ENCODE results near the gene SETD1A.
A peak's percentile ranks its signal among the peaks of the same experiment; 100 is the strongest.

The SETD1A gene

DNA sequence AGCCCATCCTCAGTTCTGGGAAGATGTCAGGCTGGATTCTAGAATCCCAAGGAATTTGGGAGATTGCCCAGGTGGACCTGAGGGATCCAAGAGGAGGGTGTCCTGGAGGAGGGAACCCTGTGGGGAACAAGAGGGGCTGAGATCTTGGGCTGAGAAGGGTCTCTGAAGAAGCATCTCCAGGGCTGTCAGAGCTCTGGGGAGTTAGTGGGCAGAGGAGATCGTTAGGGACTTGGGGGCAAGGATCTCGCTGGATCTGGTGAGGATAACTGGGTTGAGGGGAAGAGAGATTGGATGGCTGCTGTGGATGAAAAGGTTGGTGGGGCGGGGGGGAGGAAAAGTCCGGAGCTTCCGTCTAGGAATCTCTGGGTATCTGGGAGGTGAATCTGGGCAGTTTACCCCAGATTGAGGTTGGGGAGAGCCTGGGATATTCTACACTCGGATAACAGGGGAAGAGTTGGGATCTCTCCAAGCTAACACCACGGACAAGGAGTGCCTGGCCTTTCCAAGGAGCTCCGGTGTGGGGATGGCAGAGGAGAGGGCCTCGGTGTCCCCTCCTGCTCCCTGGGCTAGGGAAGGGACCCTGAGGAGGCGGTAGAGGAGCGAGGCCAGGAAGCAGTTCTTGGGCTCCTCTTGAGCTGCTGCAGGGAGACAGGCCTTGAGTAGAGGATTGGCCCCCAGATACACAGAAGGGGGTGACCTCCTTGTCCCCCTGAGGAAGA, 32.5 kb upstream of the SETD1A start:
- H3K27ac ChIP-seq, result peak overlapping the region; percentile 94
- ChIA-PET POLR2A (ENCODE audit: low non-redundant PET) (no interaction called here), CTCF (interaction anchor here (2.0 to 2.4 kb wide), 2 partner anchors 17 to 80 kb away, joined by 5 to 13 read pairs; no protein-coding TSS in a partner anchor)
- TF ChIP-seq, protein P1, sequence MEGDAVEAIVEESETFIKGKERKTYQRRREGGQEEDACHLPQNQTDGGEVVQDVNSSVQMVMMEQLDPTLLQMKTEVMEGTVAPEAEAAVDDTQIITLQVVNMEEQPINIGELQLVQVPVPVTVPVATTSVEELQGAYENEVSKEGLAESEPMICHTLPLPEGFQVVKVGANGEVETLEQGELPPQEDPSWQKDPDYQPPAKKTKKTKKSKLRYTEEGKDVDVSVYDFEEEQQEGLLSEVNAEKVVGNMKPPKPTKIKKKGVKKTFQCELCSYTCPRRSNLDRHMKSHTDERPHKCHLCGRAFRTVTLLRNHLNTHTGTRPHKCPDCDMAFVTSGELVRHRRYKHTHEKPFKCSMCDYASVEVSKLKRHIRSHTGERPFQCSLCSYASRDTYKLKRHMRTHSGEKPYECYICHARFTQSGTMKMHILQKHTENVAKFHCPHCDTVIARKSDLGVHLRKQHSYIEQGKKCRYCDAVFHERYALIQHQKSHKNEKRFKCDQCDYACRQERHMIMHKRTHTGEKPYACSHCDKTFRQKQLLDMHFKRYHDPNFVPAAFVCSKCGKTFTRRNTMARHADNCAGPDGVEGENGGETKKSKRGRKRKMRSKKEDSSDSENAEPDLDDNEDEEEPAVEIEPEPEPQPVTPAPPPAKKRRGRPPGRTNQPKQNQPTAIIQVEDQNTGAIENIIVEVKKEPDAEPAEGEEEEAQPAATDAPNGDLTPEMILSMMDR (conservative IDR thresholded peaks at IDR 0.05; ENCODE audit: low read depth), result no peak
- DNase-seq (ENCODE audit: low spot score), result no peak

DNA sequence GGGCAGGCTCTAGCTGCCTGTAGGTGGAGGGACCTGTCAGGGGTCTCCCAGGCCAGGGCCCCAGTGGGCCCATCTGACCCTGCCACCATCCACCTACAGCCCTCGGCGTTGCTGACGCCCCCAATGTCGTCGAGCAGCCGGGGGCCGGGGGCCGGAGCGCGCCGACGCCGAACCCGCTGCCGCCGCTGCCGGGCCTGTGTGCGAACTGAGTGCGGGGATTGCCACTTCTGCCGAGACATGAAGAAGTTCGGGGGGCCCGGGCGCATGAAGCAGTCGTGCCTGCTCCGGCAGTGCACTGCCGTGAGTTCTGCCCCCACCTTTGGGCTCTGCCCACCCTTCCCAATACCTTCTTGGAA, 31.9 kb upstream of the SETD1A start:
- TF ChIP-seq, protein P1 (conservative IDR thresholded peaks at IDR 0.05; ENCODE audit: low read depth), result no peak
- ChIA-PET POLR2A (ENCODE audit: low non-redundant PET) (no interaction called here), CTCF (interaction anchor here (2.4 kb wide), 1 partner anchor 16 kb away, joined by 13 read pairs; no protein-coding TSS in a partner anchor)
- DNase-seq (ENCODE audit: low spot score), result no peak
- H3K27ac ChIP-seq, result peak overlapping the region; percentile 94

DNA sequence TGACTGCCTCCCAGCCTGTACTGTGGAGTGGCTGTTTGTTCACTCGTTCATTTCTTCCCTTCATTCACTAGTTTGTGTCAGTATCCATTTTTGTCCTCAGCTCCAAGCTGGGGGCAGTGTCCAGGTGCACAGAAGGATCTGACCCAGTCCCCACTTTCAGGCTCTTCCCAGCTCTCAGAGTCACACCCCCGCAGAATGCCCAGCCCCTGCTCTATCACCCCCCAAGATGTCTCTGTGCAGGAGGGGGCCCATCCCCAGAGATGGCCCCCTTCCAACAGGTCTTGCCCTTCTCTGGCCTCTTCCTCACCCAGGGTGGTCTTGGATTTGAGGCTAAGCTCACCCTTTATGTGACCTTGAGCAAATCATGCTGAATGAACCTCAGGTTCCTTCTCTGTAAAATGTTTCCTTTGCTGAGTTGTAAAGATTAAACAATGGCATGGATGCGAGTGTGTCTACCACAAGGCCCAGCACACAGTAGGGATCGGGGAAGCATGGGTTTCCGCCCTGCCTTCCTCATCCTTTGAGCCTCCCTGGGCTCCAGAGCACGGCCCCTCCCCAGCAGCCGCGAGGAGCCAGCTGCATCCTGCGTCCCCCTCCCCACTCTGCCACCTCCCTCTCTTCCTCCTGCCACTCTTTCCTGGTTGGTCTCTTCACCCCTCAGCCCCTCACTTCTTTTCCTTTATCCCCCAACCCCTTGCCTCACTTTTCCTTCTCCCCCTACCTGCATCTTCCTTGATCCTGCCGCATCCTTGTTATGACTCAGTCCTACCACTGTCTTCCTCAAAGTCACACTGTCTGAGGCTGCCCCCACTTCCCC, 31.4 kb upstream of the SETD1A start:
- ChIA-PET CTCF (interaction anchor here (2.1 kb wide), 1 partner anchor 16 kb away, joined by 10 read pairs; no protein-coding TSS in a partner anchor), POLR2A (ENCODE audit: low non-redundant PET) (no interaction called here)
- peak overlapping the region; percentile 94 for H3K27ac ChIP-seq
- DNase-seq (ENCODE audit: low spot score), result no peak
- TF ChIP-seq, protein P1 (conservative IDR thresholded peaks at IDR 0.05; ENCODE audit: low read depth), result no peak

DNA sequence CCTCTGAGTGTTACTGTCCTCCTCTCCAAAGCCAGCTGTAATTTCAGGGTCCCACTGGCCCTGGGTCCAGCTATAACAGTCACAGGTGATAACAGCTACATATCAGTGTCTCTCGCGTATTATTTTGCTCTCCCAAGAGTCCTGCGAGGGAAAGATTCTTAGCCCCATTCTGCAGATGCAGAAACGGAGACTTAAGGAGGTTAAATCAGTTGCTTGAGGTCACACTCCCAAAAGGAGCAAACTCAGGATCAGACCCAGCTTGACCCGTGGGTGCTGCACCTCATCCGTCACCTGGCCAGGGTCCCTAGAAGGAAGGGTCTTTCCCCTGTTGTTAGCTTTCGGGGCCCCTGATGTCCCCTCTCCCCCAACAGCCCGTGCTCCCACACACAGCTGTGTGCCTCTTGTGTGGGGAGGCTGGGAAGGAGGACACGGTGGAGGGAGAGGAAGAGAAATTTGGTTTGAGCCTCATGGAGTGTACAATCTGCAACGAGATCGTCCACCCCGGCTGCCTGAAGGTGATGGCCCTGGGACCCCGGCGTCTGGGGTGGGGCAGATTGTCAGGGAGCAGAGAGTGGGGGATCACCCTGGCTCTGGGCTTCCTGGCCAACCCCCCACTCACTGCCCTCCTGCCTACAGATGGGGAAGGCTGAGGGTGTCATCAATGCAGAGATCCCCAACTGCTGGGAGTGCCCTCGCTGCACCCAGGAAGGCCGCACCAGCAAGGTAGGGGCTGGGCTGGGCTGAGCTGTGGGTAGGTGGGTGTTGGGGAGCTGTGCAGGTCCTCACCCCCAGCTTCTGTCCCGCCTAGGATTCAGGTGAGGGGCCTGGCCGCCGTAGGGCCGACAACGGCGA, 30.4 kb upstream of the SETD1A start:
- TF ChIP-seq, protein P1 (conservative IDR thresholded peaks at IDR 0.05; ENCODE audit: low read depth), result no peak
- H3K27ac ChIP-seq, result peak overlapping the region; percentile 94
- POLR2A ChIA-PET (ENCODE audit: low non-redundant PET), result no interaction called here
- CTCF ChIA-PET, result interaction anchor here (0.8 to 2.1 kb wide), 2 partner anchors 13 to 15 kb away, joined by 3 to 10 read pairs; no protein-coding TSS in a partner anchor
- DNase-seq (ENCODE audit: low spot score), result no peak

DNA sequence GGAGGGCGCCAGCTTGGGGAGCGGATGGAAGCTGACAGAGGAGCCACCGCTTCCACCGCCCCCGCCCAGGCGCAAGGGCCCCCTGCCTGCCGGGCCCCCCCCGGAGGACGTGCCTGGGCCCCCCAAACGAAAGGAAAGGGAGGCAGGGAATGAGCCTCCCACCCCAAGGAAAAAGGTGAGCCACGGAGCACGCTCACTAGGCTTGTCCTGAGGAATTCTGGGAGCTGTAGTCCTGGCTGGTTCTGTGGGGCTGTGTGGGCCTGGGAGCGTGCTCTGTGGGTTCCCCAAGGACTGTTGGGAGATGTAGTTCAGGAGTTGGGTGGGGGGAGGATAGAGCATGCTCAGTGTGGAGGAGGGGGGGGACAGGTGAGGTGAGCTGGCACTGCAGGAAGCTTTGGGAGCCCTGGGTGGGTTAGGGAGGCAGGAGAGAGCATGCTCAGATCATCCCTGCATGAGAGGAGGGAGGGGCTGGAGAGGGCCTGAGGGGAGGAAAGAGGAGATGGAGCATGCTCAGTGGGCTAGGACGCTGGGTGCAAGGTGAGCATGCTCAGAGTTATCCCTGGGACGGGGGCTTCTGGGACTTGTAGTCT, 29.7 kb upstream of the SETD1A start:
- TF ChIP-seq, protein P1 (conservative IDR thresholded peaks at IDR 0.05; ENCODE audit: low read depth), result no peak
- CTCF ChIA-PET, result interaction anchor here (0.8 to 2.1 kb wide), 2 partner anchors 12 to 14 kb away, joined by 3 to 10 read pairs; no protein-coding TSS in a partner anchor
- POLR2A ChIA-PET (ENCODE audit: low non-redundant PET), result no interaction called here
- DNase-seq (ENCODE audit: low spot score), result no peak
- H3K27ac ChIP-seq, result peak overlapping the region; percentile 94
